Measurements from ENCODE around the gene DCAF8L2.
"Not testable (repeated sequence)": the region's sequence is repeated elsewhere in the genome, so short reads cannot be mapped to it uniquely, and the experiment has no call there.

Gene DCAF8L2

DNA sequence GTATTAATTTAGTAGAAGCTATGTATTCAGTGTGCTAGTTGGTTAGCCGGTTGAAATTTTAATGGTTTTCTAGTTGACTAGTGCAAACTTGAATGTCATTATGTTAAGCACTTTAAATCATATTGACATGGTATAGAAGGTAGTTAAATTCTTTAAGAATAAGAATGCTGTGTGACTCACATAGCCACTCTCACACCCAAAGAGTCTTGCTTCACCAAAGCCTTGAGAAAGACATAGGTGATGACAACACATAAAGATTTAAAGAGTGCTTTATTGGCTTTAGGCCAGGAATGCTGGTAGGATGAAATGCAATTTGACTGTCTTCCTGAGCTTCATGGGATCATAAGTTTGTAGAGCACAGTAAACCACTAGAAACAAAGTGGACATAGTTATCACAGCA, 85.3 kb downstream of the DCAF8L2 start:
- no peak overlapping the region for H3K27ac ChIP-seq
- TF ChIP-seq, protein P1, sequence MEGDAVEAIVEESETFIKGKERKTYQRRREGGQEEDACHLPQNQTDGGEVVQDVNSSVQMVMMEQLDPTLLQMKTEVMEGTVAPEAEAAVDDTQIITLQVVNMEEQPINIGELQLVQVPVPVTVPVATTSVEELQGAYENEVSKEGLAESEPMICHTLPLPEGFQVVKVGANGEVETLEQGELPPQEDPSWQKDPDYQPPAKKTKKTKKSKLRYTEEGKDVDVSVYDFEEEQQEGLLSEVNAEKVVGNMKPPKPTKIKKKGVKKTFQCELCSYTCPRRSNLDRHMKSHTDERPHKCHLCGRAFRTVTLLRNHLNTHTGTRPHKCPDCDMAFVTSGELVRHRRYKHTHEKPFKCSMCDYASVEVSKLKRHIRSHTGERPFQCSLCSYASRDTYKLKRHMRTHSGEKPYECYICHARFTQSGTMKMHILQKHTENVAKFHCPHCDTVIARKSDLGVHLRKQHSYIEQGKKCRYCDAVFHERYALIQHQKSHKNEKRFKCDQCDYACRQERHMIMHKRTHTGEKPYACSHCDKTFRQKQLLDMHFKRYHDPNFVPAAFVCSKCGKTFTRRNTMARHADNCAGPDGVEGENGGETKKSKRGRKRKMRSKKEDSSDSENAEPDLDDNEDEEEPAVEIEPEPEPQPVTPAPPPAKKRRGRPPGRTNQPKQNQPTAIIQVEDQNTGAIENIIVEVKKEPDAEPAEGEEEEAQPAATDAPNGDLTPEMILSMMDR (conservative IDR thresholded peaks at IDR 0.05): no peak

DNA sequence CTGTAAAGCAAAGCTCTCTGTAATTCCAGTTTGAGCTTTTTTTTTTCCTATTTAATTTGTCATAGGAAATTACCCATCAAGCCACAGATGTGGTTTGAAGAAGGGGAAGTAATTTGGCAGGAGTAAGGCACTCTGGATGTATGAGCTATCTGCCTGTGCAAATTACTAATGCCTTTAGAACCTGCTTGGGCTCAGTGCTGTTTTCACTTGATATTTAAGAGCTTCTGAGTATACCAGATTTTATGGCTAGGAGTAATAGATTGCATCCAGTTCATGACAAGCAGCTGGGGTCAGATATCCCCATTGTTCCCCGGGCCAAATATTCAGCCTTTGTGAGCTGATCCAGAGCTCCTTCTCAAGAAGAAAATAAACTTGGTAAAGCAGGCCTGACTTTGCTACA, 89.1 kb downstream of the DCAF8L2 start:
- TF ChIP-seq, protein P1 (conservative IDR thresholded peaks at IDR 0.05): no peak
- H3K27ac ChIP-seq: no peak overlapping the region

DNA sequence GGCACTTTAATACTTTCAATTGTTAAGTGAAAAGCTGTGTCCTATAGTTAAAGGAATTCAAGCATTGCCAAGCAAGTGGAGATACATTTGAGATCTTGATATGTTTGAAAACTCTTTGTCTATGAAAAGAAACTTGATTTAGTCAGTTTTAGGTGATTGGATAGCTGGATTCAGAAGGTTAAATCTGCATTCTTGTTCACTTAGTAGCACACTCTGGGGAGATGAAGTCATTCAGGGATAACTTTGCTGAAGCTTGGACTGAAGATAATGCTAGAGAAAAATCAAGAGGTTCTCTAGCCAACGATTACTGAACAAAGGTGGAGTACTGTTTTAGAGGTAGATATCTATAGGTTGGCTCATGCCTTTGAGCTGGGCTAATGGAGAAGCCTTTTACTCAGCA, 90.6 kb downstream of the DCAF8L2 start:
- TF ChIP-seq, protein P1 (conservative IDR thresholded peaks at IDR 0.05): no peak
- H3K27ac ChIP-seq: no peak overlapping the region

- TF ChIP-seq, protein P1 (conservative IDR thresholded peaks at IDR 0.05): peak; percentile 38
- not testable (repeated sequence) for H3K27ac ChIP-seq
These were observed 93.5 kb downstream of the DCAF8L2 start for GRCh38 chrX:27683566-27684208.

GRCh38 chrX:27694667-27695066, 104.5 kb downstream of the DCAF8L2 start:
- H3K27ac ChIP-seq: no peak overlapping the region
- TF ChIP-seq, protein P1 (conservative IDR thresholded peaks at IDR 0.05): no peak

DNA sequence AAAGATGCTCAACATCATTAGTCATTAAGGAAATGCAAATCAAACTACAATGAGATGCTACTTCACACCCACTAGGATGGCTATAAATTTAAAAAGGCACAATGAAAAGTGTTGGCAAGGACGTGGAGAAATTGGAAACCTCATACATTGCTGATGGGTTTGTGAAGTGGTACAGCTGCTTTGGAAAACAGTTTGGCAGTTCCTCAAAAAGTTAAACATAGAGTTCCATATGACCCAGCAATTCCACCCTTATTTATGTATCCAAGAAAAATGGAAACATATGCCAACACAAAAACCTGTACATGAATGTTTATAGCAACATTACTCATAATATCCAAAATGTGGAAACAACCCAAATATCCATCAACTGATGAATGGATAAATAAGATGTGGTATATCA, 116.4 kb downstream of the DCAF8L2 start:
- TF ChIP-seq, protein P1 (conservative IDR thresholded peaks at IDR 0.05): no peak
- H3K27ac ChIP-seq: no peak overlapping the region

DNA sequence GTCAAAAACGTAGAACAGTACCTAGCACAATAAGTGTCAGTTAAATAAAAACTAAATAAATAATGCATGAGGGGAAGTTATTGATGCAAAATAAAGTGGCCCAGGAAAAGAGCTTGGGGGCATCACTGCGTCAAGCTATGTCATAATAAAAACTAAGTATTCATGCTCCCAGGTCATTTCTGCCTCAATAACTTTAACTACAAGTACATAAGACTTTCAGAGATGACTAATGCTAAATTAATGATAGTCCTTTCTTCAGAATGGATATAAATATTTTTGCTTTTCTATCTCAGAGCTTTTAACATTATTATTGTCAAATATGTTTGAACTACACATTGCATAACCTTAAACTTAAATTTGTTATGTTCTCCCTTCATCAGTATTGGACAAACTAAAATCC, 125.5 kb downstream of the DCAF8L2 start:
- H3K27ac ChIP-seq: no peak overlapping the region
- TF ChIP-seq, protein P1 (conservative IDR thresholded peaks at IDR 0.05): no peak

All from VCaP (cell line).